NCI-H2196 (cell line): ENCODE data around the gene FBN3.
"Not testable (repeated sequence)": the region's sequence is repeated elsewhere in the genome, so short reads cannot be mapped to it uniquely, and the experiment has no call there.

Experiments
- DNase-seq: peaks from one replicate; lab custom pipeline; 2025; ENCODE audit not compliant: unreplicated experiment; lab: John Stamatoyannopoulos, UW

The FBN3 gene

DNA sequence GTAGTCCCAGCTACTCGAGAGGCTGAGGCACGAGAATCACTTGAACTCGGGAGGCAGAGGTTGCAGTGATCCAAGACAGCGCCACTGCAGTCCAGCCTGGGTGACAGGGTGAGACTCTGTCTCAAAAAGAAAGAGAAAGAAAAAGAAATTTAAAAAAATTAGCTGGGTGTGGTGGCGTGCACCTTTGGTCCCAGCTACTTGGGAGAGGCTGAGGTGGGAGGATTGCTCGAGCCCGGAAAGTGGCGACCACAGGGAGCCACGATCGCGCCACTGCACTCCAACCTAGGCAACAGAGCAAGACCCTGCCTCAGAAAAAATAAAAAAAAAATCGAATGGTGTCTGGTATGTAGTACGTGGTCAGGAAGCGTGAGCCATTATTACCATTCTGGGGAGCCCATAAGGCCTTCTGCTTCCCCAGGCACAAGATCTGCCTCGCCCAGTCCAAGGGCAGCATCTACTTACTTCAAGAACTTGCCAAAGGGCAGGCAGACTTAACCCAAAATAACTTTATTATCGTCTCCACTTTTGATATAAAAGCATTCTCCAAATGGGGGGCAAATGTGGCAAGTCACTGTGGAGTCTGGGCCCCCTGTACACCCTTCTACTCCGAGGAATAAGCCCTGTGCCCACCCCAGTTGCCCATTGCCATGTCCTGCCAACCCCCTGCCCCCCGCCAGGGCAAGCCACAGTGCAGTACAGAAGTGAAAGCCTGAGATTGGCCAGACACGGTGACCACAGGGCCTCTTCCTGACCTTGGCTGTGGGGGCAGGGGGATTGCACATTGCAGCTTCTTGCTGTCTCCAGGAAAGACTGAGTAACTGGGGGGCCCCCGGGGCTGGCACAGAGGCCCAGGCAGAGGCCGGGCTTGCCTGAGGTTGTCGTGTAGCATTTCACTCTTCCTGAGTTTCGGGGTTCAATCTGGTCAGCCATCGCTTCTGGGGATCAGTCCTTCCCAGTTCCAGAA is 84.2 kb downstream of the FBN3 start:
- no peak for DNase-seq

DNA sequence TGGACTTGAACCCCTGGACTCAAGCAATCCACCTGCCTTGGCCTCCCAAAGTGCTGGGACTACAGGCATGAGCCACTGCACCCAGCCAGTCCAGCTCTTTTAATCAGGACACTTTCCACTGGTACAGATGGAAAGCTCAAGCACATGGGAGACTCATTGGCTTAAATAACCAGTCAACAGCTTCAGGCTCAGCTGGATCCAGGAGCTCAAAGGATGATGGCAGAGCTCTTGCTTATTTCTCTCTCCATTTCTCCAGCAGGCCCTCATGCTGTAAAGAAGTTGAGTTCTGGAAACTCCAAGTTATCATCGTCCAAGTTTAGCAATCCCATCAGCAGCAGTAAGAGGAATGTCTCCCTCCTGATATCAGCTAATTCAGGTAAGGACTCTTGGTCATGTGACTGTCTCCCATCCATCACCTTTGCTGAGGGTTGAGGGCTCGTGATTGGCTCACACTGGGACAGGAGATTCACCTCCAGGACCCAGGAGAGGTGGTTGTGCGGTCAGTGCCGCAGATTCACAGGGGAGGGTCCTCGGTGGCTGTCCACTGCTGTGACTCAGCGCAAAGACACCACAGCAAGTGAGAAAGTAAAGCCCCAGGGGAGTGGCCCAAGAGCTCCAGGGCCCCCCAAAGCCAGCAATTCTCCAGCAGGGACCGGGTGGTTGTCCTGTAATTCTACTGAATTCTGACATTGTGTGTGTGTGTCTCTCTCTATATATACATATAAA is 91.7 kb downstream of the FBN3 start:
- no peak for DNase-seq

DNA sequence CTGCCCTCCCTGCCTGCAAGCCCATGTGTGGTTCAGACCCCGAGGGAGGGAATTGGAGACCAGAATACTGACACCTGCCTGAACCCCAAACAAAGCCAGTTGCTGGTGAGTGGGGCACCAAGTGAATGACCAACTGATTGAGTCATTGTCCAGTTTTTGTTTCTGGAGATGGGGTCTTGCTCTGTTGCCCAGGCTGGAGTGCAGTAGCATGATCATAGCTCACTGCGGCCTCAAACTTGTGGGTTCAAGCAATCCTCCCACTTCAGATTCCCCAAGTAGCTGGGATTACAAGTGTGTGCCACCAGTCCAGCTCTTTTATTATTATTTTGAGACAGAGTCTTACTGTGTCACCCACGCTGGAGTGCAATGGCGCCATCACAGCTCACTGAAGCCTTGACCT is 92.9 kb downstream of the FBN3 start:
- no peak for DNase-seq

DNA sequence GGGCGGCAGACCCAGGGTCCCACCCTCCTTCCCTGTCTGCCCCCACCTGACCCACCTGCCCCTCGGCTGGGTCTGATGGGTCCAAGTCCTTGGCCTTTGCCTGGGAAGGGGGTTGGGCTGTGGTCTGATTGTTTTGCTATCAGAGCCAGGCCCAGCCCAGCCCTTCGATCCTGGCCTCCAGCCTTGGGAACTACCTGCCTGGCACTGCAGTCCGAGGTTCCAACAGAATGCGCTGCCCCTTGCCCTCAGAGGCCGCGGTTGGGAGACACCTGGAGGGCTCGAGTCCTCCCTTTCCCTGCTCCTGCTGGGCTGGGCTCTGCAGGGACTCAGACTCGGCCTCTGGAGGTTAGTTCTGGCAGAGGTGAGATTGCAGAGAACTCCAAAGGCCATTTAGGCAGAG is 95.2 kb downstream of the FBN3 start:
- DNase-seq: no peak

DNA sequence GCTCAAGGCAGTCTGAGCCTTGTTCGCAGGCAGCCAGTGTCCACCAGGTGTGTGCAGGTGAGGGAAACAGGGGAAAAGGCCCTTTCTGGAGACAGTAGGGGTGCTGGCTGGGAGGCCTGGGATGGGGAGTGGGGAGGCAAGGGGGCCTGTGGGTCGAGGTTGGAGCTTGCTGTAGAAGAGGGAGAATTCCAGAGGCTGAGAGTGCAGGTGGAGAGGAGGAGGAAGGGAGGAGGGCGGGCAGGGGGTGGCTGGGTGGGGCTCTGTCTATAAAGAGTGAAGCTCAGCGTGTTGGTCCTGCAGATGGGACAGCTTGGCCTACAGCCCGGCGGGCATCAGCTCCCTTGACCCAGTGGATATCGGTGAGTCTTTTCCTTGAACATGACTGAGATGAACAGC is 96.9 kb downstream of the FBN3 start, which contains the start of gene CCL25:
CCL25 (plus strand) TSS at position 297 of the 396 bp plus-strand sequence. CDS start 290 bp downstream, outside the sequence.
- DNase-seq: no peak

DNA sequence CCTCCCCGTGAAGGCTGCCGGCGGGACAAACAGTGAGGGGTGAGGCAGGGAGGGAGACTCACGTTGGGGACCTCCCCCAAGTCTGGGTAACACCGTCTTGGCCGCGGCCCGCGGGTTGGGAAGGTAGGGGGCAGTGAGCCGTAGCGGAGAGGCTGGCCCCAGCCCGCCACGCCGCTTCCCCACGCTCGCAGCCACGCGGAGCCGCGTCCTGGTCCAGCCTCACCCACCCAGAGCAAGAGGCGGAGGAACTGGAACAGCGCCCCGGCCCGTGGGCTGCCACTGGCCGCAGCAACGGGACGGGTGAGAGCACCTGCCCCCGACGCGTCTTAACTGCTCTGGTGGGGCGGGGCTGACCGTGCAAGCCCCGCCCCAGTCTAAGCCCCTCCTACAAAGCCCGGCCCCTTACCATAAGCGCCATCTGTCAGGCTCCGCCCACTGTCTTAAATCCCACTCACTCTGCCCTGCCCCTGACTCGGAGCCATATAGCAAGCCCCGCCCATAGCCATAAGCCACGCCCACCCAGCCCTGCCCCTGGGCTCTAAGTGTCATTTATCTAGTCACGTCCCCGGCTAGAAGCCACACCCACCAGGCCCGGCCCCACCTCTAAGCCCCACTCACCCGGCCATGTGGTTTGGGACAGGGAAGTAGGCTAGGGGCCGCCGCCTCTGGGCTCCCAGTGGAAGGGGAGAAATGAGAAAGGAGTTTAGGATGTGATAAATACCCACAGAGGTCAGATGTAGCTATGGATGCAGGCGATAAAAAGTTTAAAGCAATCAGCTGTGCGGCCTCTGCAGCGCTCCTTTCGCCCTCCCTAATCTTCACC is 98.9 kb downstream of the FBN3 start:
- DNase-seq: peak; percentile 87

DNA sequence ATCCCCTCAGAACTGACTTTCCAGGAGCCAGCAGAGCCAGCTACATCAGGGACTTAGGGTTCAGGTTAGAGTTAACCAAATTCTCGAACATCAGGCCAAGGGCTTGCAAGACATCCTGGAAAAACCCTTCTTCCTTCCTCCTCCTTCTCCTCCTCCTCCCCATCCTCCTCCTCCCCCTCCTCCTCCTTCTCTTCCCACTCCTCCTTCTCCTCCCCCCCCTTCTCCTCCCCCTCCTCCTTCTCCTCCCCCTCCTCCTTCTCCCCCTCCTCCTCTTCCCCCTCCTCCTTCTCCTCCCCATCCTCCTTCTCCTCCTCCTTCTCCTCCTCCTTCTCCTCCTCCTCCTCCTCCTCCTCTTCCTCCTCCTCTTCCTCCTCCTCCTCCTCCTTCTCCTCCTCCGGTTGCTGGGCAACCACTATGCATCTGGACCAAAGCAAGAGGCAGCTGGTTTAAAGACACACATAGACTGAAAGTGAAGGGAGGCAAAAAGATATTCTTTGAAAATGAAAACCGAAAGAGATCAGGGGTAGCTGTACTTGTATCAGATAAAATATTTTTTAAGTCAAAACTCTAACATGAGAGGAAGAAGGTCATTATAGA is 102.7 kb downstream of the FBN3 start:
- DNase-seq: no peak

DNA sequence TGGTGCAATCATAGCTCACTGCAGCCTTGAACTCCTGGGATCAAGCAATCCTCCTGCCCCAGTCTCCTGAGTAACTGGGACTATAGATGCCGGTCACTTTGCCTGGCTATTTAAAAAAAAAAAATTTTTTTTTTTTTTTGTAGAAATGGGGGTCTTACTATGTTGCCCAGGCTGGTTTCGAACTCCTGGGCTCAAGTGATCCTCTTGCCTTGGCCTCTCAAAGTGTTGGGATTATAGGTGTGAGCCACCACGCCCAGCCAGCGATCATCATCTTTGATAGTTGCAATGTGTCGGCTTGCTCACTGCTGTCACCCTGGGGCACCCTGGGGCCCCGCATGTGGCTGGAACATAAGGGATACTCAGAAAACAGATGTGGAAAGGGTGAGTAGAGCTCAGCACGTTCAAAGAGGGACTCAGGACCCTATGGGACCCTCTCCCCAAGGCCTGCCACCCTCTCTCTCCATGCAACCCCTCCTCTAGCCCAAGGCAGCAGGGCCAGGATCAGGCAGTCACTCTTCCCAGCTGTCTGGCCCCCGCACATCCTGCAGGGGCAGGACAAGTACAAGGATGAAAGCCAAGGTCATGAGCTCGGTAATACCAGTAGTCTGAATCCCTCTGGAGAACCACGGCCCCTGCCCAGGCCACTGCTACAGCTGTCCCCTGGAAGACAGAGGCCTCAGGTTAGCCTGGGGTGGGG is 103.4 kb downstream of the FBN3 start:
- DNase-seq: no peak

DNA sequence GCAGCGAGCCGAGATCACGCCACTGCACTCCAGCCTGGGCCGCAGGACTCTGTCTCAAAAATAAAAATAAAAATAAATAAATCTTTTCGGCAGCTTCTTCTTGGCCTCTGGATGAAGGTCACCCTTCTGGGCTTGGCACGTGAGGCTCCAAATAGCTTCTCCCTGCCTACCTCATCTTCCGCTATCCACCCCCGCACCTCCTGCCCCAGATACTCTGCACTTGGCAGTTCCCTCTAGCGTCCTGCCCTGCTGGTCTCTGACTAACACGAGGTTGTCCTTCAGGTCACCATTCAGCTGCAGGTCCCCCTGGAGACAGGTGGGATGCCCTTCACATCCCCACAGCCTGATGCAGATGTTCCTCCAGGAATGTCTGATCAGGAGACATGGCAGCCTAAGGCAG is 105.4 kb downstream of the FBN3 start:
- DNase-seq: no peak

DNA sequence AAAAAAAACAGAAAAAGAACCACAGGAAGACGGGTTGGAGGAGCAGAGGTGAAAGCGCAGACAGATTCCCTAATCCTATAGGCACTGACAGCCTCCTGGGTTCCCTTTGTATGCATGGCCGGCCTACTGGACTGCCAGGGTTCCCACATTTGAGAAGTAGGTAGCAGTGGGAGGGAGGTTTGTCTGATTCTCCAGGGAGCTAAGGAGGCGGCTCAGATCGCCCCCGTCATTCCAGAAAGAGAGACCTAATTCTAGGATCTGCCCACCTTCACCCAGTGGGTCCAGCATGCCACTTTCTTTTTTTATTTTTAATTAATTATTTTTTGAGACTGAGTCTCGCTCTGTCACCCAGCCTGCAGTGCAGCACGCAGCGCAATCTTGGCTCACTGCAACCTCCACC is 106.5 kb downstream of the FBN3 start:
- DNase-seq: no peak

DNA sequence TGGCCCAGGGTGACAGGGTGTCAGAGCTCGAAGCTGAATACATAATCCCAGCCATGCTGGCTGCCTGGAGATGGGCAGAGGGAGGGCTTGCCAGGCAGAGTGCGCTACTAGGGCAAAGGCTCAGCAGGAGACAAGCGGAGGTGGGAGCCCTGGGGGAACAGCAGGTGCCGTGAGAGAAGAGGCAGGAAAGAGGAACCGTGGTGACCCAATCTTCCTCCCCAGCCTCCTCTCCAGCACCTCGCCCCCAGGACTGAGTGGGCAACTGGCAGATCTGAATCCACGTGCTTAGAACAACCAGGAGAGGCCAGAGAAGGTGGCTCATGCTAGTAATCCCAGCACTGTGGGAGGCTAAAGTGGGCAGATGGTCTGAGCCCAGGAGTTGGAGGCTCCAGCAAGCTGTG is 107.9 kb downstream of the FBN3 start:
- DNase-seq: no peak

DNA sequence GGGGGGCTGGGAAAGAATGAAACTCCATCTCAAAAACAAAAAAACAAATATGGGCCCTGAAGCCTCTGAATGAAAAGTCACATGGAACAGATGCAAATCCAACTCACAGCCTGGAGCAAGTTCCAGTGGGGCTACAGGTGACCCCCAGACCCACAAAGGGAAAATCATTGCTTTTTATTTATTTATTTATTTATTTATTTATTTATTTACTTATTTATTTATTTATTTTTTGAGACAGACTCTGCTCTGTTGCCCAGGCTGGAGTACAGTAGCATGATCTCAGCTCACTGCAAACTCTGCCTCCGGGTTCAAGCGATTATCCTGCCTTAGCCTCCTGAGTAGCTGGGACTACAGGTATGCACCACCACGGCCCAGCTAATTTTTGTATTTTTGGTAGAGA is 110.2 kb downstream of the FBN3 start:
- DNase-seq: no peak

DNA sequence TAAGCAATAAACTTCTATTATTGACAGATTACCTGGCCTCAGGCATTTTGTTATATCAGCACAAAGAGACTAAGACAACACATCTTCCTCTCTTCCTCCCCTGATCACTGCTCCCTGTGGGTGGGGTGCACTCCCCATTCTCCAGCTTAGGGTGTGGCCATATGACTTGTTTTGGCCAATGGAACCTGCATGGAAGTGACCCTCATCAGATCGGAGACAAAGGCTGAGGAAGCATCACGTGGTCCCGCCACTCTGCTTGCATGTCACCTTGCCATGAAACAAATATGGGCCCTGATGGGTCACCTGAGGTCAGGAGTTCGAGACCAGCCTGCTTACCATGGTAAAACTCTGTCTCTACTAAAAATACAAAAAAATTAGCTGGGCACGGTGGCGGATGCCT is 110.6 kb downstream of the FBN3 start:
- no peak for DNase-seq

DNA sequence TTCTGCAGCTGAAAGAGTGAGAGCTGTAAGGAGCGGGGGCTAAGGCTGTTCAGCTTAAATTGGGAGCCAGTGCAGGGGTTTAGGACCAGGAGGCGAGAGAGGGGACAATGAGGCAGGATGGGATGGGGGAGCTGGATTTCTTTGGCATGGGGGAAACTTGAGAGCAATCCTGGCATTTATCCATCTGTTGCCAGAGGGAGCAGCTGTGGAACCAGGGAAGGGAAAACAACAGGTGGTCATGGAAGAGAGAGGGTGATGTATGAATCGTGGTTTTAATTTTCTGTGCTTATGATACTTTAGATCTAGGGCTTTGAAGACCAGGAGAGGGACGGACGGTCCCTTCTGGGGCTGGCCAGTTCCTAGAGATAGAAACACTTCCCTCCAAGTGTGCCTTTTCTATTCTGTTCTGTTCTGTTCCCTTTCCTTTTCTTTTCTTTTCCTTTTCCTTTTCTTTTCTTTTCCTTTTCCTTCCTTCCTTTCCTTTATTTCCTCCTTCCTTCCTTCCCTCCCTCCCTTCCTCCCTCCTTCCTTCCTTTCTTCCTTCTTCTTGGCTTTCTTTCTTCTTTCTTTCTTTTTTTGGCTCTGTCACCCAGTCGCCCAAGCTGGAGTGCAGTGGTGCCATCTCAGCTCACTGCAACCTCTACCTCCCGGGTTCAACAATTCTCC is 112.8 kb downstream of the FBN3 start:
- peak; percentile 53 for DNase-seq

DNA sequence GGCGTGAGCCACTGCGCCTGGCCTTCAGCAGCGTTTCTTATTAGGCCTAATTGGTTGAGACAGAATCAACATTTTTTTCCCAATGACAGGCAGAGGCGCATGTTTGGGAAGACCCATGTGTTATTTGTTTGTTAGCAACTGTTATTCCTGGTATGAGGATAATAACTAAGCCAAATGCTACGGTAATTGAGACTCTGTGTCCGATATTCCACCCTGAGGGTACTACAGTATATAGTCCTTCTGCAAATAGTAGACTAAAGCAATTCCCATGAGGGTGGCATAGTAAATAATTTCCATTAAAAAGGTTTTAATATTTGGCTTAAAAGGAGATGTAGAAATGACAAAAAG is 115.2 kb downstream of the FBN3 start:
- DNase-seq: no peak

DNA sequence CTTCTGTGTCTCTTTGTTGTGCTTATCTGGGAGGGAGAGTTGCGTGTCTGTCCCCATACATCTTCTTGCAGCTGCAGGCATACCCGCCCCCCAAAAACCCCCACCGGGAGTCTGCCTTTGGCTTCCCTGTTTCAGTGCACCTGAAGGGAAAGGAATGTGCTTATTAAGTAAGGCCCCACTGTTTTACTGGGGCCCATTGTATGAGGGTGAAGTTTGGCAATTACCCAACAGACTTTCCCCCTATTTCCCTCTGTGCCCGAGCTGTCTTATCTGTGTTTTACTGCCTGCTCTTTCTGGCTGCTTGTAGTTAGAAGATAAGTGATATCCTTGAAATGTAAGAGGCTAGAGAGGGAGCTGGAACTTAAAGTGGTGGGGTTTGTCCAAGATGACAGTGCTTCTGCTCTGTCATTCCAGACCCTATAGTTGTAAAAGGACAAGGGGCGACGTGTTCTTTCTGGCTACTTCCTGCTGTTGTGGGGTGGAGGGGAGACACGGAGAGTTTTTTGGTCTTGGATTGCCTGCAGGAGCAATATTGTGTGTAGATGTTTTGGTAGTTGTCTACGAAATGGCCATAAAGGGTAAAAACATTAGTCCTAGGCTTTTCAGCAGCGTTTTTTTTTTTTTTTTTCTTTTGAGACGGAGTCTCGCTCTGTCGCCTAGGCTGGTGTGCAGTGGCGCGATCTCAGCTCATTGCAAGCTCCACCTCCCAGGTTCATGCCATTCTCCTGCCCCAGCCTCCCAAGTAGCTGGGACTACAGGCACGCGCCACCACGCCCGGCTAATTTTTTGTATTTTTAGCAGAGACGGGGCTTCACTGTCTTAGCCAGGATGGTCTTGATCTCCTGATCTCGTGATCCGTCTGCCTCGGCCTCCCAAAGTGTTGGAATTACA is 115.9 kb downstream of the FBN3 start:
- DNase-seq: not testable (repeated sequence)

DNA sequence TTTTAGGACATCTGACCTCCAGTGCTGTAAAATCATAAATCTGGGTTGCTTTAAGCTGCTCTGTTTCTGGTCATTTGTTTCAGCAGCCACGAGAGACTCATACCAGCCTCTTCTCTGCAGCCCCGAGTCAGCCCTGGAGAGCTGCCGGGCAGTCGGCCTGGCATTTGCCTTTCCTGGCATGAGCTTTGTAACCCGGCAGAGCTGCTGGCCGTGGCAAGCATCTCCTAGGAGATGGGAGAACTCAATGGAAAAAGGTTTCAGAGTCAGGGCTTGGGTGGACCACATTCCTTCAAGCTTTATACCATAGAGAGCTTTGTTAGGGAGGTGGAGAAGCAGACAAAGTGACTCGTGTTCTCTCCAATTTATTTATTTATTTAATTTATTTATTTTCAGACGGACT is 118.4 kb downstream of the FBN3 start:
- DNase-seq: no peak

DNA sequence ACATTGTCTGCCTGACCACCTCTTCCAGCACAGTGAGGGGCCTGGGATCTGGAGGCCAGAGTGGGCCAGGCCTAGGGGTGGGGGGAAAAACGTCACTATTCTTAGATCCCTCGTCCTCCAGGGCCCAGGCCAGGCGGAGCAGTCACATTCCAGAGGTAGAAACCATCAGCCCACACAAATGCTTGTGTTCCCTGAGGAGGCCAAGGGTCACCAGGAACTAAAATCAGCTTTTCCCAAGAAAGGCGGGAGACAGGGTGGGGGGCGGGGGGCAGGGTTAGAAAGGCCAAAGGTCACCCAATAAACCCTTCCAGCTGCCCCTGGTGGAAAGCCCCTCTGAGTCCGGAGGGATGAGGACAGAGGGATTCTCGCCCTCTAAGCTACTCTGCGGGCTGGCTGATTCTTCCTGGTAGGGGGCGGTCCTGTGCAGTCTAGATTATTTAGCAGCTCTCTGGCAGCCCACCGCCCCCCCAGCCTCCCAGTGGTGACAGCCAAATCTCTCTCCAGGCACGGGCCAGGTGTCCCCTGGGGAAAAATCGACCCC is 120.4 kb downstream of the FBN3 start:
- DNase-seq: no peak

DNA sequence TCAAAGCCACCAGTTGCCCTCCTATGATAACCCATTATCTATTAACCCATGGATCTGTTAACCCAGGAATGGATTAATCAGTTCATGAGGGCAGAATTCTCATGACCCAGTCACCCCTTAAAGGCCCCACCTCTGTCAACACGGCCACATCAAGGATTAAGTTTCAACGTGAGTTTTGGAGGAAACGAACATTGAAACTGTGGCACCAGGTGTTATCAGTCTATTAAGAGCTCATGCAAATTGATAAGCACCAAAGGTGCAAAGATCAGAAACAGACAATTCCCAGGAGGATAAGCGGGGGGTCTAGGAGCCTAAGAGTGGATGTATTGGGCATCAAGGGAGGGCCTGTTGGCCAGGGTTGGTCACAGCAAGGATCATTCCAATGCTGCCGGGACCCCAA is 124.1 kb downstream of the FBN3 start:
- no peak for DNase-seq
